Adrenal gland (tissue), 12 donors: Measurements from ENCODE around the gene PCAT6. TPM values are rescaled to one million over a fixed set of nuclear protein-coding genes. Genes with fewer than 3 reads are reported as not detected.

Experiments
- DNase-seq, 7 donors: peaks; one replicate each; pipeline ENCODE4 v3.0.0-alpha.2; 2019 to 2020
- H3K27ac ChIP-seq, 5 donors: fragments of 200-600 bp; sonication (generic) in 4 of 5; 1 replicate in 3 of 5; 2 replicates in 2 of 5; pipeline versions ENCODE4 v1.5.1 to v1.8.0; 2016 to 2020; ENCODE audit warnings: mild to moderate bottlenecking in 1 of 5
- H3K27me3 ChIP-seq: fragments of 200-600 bp; 2 replicates; pipeline ENCODE4 v1.8.0; 2021
- H3K36me3 ChIP-seq, 2 donors: fragments of 200-600 bp; replicated peaks in 1 of 2; 1 replicate in 1 of 2; 2 replicates in 1 of 2; pipeline versions ENCODE4 v1.5.1 to v1.8.0; 2018 to 2022
- H3K4me1 ChIP-seq, 2 donors: fragments of 200-600 bp; replicated peaks in 1 of 2; 1 replicate in 1 of 2; 2 replicates in 1 of 2; pipeline versions ENCODE4 v1.5.1 to v1.8.0; 2018 to 2021
- H3K4me3 ChIP-seq, 4 donors: fragments of 200-600 bp; sonication (generic) in 3 of 4; one replicate each; pipeline ENCODE4 v1.5.1; 2016 to 2018
- H3K9me3 ChIP-seq, 3 donors: fragments of 200-600 bp; sonication (generic) in 1 of 3; replicated peaks in 1 of 3; 1 replicate in 2 of 3; 2 replicates in 1 of 3; pipeline versions ENCODE4 v1.5.1 to v1.8.0; 2016 to 2021
- CTCF ChIP-seq, 6 experiments: fragments of 450-650 bp in 4 of 6; fragments of 200-600 bp in 2 of 6; sonication (generic) in 1 of 6; IDR thresholded peaks; 1 replicate in 5 of 6; 2 replicates in 1 of 6; pipeline versions ENCODE4 v1.5.1 to v1.8.0; 2016 to 2021; ENCODE audit warnings: antibody characterized with exemption in 6 of 6, mild to moderate bottlenecking in 2 of 6, moderate library complexity in 1 of 6
- POLR2A ChIP-seq, 2 donors: fragments of 450-650 bp; IDR thresholded peaks; one replicate each; pipeline ENCODE4 v1.6.1; 2017; ENCODE audit warnings: antibody characterized with exemption in 2 of 2, mild to moderate bottlenecking in 2 of 2, moderate library complexity in 1 of 2
- WGBS, 4 donors: extraction: QIAGEN DNeasy Blood & Tissue Kit in 2 of 4; methylation state at CpG; one replicate each; pipeline versions ENCODE4 v1.1.5 to v1.1.7; 2013 to 2017; 5-methylcytosine and 5-hydroxymethylcytosine counted together
- intact Hi-C, 2 donors: fragments of 100-400 bp; cut with DNase I; formaldehyde crosslinking; loops; one replicate each; pipeline versions ENCODE4 v1.14.1 to v1.15.0; 2022 to 2023
- polyA plus RNA-seq, 3 donors: library from polyadenylated mRNA; stranded (reverse); fragments of 200-250 nt in 2 of 3; fragments of 350-450 nt in 1 of 3; fragmentation: Illumina TruSeq in 1 of 3; extraction: RNeasy Lipid Tissue Mini Kit (QIAGEN cat#74804) in 1 of 3; gene quantifications; one replicate each; pipeline ENCODE4 v1.2.3, GENCODE V29; 2013 to 2014
- total RNA-seq, 9 donors: library from RNA; depleted of rRNA in 4 of 9; stranded (reverse); fragments of >200 nt in 4 of 9; fragments of 120-200 nt in 1 of 9; fragmentation: NEBNext Ultra II Directional in 1 of 9; extraction: Animal tissue kit (Norgen Biotek cat#: 25700) in 1 of 9; gene quantifications; one replicate each; pipeline versions ENCODE4 v1.1.0 to v1.2.4, GENCODE V29; 2013 to 2023
- donor health status: healthy with polysubstance abuse.
- donor health status: Bipolar disorder and iron deficiency.
- donor health status: DM: yes; HTN: yes; CAD: no.
- donor health status: DM: no; HTN: no; CAD: no.
- donor health status: DM: no; HTN: no; CAD: no.
- donor health status: DM: yes; HTN: yes; CAD: no.

Gene PCAT6
- total and polyA plus RNA-seq, 12 donors = 0.33 to 8.5 (median 1.5) TPM; not detected in 3

GRCh38 chr1:202781180-202781579 lies 29.6 kb upstream of the PCAT6 start:
- no peak overlapping the region for H3K27ac ChIP-seq
- 70 to 88% (median 72%) methylated on average over 4 of the region's 4 CpGs for WGBS, 4 donors
- no peaks in the 10 kb centered on the region for H3K27me3 ChIP-seq
- no peak overlapping the region for H3K4me3 ChIP-seq
- no peak for DNase-seq
- no peak for TF ChIP-seq CTCF (IDR thresholded peaks at IDR 0.05)
- TF ChIP-seq POLR2A (IDR thresholded peaks at IDR 0.05) = no peak
- H3K4me1 ChIP-seq = peaks cover 0 to 10% of the 10 kb centered on the region in 2 donors
- no peaks in the 10 kb centered on the region for H3K9me3 ChIP-seq
- peaks cover 0 to 4% of the 10 kb centered on the region in 2 donors for H3K36me3 ChIP-seq
- intact Hi-C loops = no loop called here

GRCh38 chr1:202786804-202787203 lies 23.9 kb upstream of the PCAT6 start:
- TF ChIP-seq CTCF (IDR thresholded peaks at IDR 0.05) (no peak), POLR2A (IDR thresholded peaks at IDR 0.05) (no peak)
- DNase-seq = no peak
- H3K4me1 ChIP-seq = peaks cover 0 to 20% of the 10 kb centered on the region in 2 donors
- intact Hi-C loops = no loop called here
- 69 to 85% (median 84%) methylated on average over 4 of the region's 4 CpGs for WGBS, 4 donors
- no peaks in the 10 kb centered on the region for H3K27me3 ChIP-seq
- H3K27ac ChIP-seq = no peak overlapping the region
- H3K36me3 ChIP-seq = no peaks in the 10 kb centered on the region
- H3K9me3 ChIP-seq = no peaks in the 10 kb centered on the region
- H3K4me3 ChIP-seq = no peak overlapping the region

GRCh38 chr1:202788800-202789199 lies 22.0 kb upstream of the PCAT6 start:
- Histone ChIP-seq H3K27ac (no peak overlapping the region), H3K27me3 (no peaks in the 10 kb centered on the region), H3K4me3 (no peak overlapping the region), H3K36me3 (no peaks in the 10 kb centered on the region), H3K4me1 (peaks cover 0 to 20% of the 10 kb centered on the region in 2 donors), H3K9me3 (no peaks in the 10 kb centered on the region)
- TF ChIP-seq CTCF (IDR thresholded peaks at IDR 0.05) = no peak
- TF ChIP-seq POLR2A (IDR thresholded peaks at IDR 0.05) = no peak
- 75 to 83% (median 80%) methylated on average over 3 of the region's 3 CpGs for WGBS, 4 donors
- no peak for DNase-seq
- intact Hi-C loops = no loop called here

- 69 to 78% (median 72%) methylated on average over 4 of the region's 4 CpGs for WGBS, 4 donors
- TF ChIP-seq CTCF (IDR thresholded peaks at IDR 0.05) (no peak), POLR2A (IDR thresholded peaks at IDR 0.05) (no peak)
Measured at GRCh38 chr1:202791077-202791747, 19.5 kb upstream of the PCAT6 start.

More at GRCh38 chr1:202791077-202791747, 19.5 kb upstream of the PCAT6 start:
- no peaks in the 10 kb centered on the region for H3K27me3 ChIP-seq
- DNase-seq = no peak
- H3K36me3 ChIP-seq = no peaks in the 10 kb centered on the region
- no peak overlapping the region for H3K4me3 ChIP-seq
- intact Hi-C loops = no loop called here
- no peaks in the 10 kb centered on the region for H3K9me3 ChIP-seq
- H3K27ac ChIP-seq = no peak overlapping the region
- H3K4me1 ChIP-seq = peaks cover 0 to 11% of the 10 kb centered on the region in 2 donors
